Measurements from ENCODE around the gene RGN. TPM values are rescaled to one million over a fixed set of nuclear protein-coding genes. Genes with fewer than 3 reads are reported as not detected.
A peak's percentile ranks its signal among the peaks of the same experiment; 100 is the strongest.
"Not testable (repeated sequence)": the region's sequence is repeated elsewhere in the genome, so short reads cannot be mapped to it uniquely, and the experiment has no call there.

RGN gene
- total and polyA plus RNA-seq, 4 donors, result 27.8 to 163 (median 116) TPM

- TF ChIP-seq RAD21 (IDR thresholded peaks at IDR 0.05), result no peak
- peak; percentile 88 for TF ChIP-seq SP1 (IDR thresholded peaks at IDR 0.05)
- TF ChIP-seq JUND (IDR thresholded peaks at IDR 0.05), result no peak
- TF ChIP-seq REST (IDR thresholded peaks at IDR 0.05), result no peak
These were observed 51.1 kb downstream of the RGN start (continued) for GRCh38 chrX:47129157-47129898.

- WGBS, result 19% methylated on average over 11 of the region's 11 CpGs
- no peak for TF ChIP-seq RXRA (IDR thresholded peaks at IDR 0.05)
- TF ChIP-seq HNF4A (conservative IDR thresholded peaks at IDR 0.05), result no peak
- no peak for TF ChIP-seq ATF3 (IDR thresholded peaks at IDR 0.05)
- TF ChIP-seq NR2F2 (IDR thresholded peaks at IDR 0.05), result no peak
- TF ChIP-seq RAD21 (IDR thresholded peaks at IDR 0.05), result no peak
- TF ChIP-seq YY1 (IDR thresholded peaks at IDR 0.05), result no peak
- TF ChIP-seq MAX (IDR thresholded peaks at IDR 0.05), result no peak
- no peak for TF ChIP-seq EGR1 (IDR thresholded peaks at IDR 0.05; ENCODE audit: low read depth in 2 of 2)
- no peak for TF ChIP-seq GABPA (IDR thresholded peaks at IDR 0.05 in 1 of 2, conservative IDR thresholded peaks at IDR 0.05 in 1 of 2)
- TF ChIP-seq CTCF (IDR thresholded peaks at IDR 0.05; ENCODE audit: low read depth, low read length, missing input control), result no peak
- no peak for TF ChIP-seq JUND (IDR thresholded peaks at IDR 0.05)
- Histone ChIP-seq H3K4me3 (ENCODE audit: low read depth in 1 of 3, low read length in 3 of 3) (peak overlapping the region; percentile 49 to 72 (median 63)), H3K27me3 (ENCODE audit: control insufficient read depth in 4 of 4, insufficient read depth in 4 of 4, low read length in 3 of 4) (no peaks in the 10 kb centered on the region), H3K9ac (ENCODE audit: low read depth in 1 of 2, low read length in 2 of 2) (peak overlapping the region in 1 of 2 donors; percentile 13), H3K27ac (ENCODE audit: low read depth in 1 of 2, low read length in 2 of 2) (no peak overlapping the region), H3K9me3 (ENCODE audit: control insufficient read depth in 4 of 4, low read length in 3 of 4) (no peaks in the 10 kb centered on the region), H3K36me3 (ENCODE audit: control insufficient read depth in 4 of 4, insufficient read depth in 3 of 4, low read depth in 1 of 4, low read length in 3 of 4) (no peaks in the 10 kb centered on the region), H3K4me1 (ENCODE audit: control insufficient read depth in 4 of 4, insufficient read depth in 4 of 4, low read length in 3 of 4) (no peaks in the 10 kb centered on the region)
- no peak for DNase-seq (ENCODE audit: low spot score)
These were observed 51.7 kb downstream of the RGN start for GRCh38 chrX:47129899-47130358.

GRCh38 chrX:47133493-47133892, 55.2 kb downstream of the RGN start:
- Histone ChIP-seq H3K27me3 (ENCODE audit: control insufficient read depth in 4 of 4, insufficient read depth in 4 of 4, low read length in 3 of 4) (no peaks in the 10 kb centered on the region), H3K9me3 (ENCODE audit: control insufficient read depth in 4 of 4, low read length in 3 of 4) (no peaks in the 10 kb centered on the region), H3K4me3 (ENCODE audit: low read depth in 1 of 3, low read length in 3 of 3) (no peak overlapping the region), H3K9ac (ENCODE audit: low read depth in 1 of 2, low read length in 2 of 2) (no peak overlapping the region), H3K36me3 (ENCODE audit: control insufficient read depth in 4 of 4, insufficient read depth in 3 of 4, low read depth in 1 of 4, low read length in 3 of 4) (no peaks in the 10 kb centered on the region), H3K27ac (ENCODE audit: low read depth in 1 of 2, low read length in 2 of 2) (no peak overlapping the region), H3K4me1 (ENCODE audit: control insufficient read depth in 4 of 4, insufficient read depth in 4 of 4, low read length in 3 of 4) (no peaks in the 10 kb centered on the region)
- WGBS, result 96% methylated on average over 5 of the region's 5 CpGs
- DNase-seq (ENCODE audit: low spot score), result no peak
- TF ChIP-seq HNF4A (conservative IDR thresholded peaks at IDR 0.05) (no peak), RAD21 (IDR thresholded peaks at IDR 0.05) (no peak), FOXA2 (IDR thresholded peaks at IDR 0.05) (no peak), ZBTB33 (IDR thresholded peaks at IDR 0.05) (no peak)

- DNase-seq (ENCODE audit: low spot score); H3K4me3 ChIP-seq (ENCODE audit: low read depth in 1 of 3, low read length in 3 of 3); H3K9ac ChIP-seq (ENCODE audit: low read depth in 1 of 2, low read length in 2 of 2); H3K27ac ChIP-seq (ENCODE audit: low read depth in 1 of 2, low read length in 2 of 2); H3K27me3 ChIP-seq (ENCODE audit: control insufficient read depth in 4 of 4, insufficient read depth in 4 of 4, low read length in 3 of 4); H3K36me3 ChIP-seq (ENCODE audit: control insufficient read depth in 4 of 4, insufficient read depth in 3 of 4, low read depth in 1 of 4, low read length in 3 of 4); H3K9me3 ChIP-seq (ENCODE audit: control insufficient read depth in 4 of 4, low read length in 3 of 4); H3K4me1 ChIP-seq (ENCODE audit: control insufficient read depth in 4 of 4, insufficient read depth in 4 of 4, low read length in 3 of 4): not testable (repeated sequence)
- 67% methylated on average over 5 of the region's 5 CpGs for WGBS
These were observed 57.4 kb downstream of the RGN start for GRCh38 chrX:47135650-47136049.
